ENCODE data around the gene IL17RB. TPM values are rescaled to one million over a fixed set of nuclear protein-coding genes. Genes with fewer than 3 reads are reported as not detected.

Gene IL17RB
- total RNA-seq, 4 donors from 2014 or later, result 1.5 to 1.7 TPM; not detected in 2

DNA sequence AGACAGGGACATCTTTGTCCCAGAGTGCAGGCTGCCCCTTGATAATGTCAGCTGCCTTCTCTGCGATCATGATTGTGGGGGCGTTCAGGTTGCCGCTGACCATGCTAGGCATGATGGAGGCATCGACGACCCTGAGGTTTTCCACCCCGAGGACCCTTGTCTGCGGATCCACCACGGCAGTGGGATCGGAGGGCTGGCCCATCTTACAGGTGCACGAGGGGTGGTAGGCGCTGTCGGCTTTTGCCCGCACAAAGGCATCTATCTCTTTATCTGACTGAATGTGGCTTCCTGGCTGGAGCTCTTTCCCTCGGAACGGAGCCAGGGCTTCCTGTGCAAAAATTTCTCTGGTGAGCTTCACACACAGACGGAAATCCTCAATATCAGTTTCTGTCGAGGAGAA lies 28.6 kb upstream of the IL17RB start:
- TF ChIP-seq, protein P1, sequence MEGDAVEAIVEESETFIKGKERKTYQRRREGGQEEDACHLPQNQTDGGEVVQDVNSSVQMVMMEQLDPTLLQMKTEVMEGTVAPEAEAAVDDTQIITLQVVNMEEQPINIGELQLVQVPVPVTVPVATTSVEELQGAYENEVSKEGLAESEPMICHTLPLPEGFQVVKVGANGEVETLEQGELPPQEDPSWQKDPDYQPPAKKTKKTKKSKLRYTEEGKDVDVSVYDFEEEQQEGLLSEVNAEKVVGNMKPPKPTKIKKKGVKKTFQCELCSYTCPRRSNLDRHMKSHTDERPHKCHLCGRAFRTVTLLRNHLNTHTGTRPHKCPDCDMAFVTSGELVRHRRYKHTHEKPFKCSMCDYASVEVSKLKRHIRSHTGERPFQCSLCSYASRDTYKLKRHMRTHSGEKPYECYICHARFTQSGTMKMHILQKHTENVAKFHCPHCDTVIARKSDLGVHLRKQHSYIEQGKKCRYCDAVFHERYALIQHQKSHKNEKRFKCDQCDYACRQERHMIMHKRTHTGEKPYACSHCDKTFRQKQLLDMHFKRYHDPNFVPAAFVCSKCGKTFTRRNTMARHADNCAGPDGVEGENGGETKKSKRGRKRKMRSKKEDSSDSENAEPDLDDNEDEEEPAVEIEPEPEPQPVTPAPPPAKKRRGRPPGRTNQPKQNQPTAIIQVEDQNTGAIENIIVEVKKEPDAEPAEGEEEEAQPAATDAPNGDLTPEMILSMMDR (IDR thresholded peaks at IDR 0.05), result no peak
- ATAC-seq (ENCODE audit: low FRiP score), result no peak
- DNase-seq (ENCODE audit: low spot score), result no peak

DNA sequence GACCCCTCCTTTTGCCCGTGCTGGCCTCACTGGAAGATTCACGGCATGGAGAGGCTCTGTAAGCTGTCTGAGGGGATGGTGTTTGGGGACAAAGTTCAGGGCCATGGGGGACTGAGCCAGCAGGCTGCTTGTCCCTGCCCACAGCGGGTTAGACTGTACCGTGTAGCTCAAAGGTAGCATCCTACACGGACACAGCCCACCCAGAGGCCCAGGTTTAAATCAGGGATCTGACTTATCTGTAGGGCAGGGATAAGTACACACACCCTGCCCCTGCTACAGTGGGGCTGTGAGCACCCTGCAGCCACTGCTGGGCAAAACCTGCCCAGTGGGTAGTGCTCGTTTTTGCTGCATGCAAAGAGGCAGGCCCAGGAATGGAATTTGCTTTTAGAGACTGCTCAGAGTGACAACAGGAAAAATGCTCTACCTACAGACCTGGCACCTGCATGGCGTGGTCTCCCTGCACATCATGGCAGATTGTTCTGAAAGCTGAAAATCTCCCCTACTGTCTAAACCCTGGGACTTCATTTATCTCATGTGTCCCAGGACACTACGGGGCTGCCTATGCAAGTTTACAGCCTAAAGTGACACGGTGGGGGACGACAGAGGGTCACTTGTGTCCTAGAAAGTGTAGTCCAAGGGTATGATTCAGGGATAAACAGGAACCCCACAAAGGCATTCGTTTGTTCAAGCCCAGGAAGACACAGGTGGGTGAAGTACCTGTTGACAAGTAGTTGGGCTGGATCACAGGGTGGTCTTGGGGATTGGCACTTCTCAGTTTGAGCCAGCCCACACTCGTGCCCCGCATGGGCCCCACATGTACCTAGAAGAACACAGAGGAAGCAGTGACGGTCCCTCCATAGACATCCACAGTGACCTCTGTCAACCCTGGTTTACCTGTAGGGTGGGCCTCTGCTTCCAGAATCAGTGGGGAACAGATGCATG lies 27.9 kb upstream of the IL17RB start:
- DNase-seq (ENCODE audit: low spot score) (no peak), ATAC-seq (ENCODE audit: low FRiP score) (no peak)
- TF ChIP-seq, protein P1 (IDR thresholded peaks at IDR 0.05), result no peak

DNA sequence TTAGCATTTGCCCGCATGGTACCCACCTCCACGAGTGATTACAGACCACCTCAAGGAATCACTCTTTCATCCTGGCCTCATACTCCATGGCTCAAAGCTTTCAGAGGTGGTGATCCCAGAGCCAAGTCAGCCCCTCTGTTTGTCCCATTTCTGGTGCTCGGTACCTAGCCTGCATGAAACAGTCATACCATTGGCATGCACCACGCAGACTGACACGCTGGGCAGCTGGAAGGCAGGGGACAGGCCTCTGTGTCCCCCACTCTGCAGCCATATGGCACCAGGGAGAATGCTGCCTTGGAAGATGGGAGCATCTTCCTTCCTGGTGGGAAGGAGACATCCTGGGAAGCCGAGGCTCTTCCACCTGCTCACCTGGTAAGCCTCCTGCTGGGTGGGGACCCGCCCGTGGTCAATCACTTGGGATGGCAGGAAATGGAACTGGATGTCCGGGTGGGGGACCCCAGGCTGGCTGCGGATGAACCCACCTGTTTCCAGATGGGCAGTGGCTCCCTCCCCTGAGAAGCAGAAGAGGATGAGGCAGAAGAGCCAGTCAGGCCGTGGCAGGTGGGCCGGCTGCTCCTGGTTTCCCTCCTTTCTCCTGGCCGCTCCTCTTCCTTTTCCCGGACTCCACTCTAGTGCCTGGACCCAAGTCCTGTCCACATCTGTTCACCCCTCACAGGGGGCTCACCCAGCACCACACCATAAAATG lies 27.1 kb upstream of the IL17RB start:
- ATAC-seq (ENCODE audit: low FRiP score) (no peak), DNase-seq (ENCODE audit: low spot score) (no peak)
- TF ChIP-seq, protein P1 (IDR thresholded peaks at IDR 0.05), result no peak

DNA sequence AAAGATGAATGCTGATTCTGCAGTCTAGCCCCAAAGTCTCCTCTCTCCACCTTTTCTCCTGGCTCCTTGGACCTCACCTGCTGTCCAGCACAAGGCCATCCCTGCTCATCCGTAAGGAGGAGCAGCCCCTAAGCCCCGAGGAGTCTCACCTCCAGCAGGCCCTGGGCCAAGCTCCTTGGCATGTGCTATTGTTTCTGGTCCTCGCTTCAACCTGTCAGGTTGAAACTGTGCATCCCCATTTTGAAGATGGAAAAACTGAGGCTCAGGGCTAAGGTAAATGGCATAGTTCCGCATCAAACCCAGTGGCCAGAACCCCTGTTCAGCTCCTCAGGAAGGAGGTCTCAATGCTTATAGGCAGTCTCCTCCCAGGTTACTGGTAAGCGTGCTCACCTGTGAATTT lies 26.3 kb upstream of the IL17RB start:
- TF ChIP-seq, protein P1 (IDR thresholded peaks at IDR 0.05), result no peak
- no peak for ATAC-seq (ENCODE audit: low FRiP score)

DNA sequence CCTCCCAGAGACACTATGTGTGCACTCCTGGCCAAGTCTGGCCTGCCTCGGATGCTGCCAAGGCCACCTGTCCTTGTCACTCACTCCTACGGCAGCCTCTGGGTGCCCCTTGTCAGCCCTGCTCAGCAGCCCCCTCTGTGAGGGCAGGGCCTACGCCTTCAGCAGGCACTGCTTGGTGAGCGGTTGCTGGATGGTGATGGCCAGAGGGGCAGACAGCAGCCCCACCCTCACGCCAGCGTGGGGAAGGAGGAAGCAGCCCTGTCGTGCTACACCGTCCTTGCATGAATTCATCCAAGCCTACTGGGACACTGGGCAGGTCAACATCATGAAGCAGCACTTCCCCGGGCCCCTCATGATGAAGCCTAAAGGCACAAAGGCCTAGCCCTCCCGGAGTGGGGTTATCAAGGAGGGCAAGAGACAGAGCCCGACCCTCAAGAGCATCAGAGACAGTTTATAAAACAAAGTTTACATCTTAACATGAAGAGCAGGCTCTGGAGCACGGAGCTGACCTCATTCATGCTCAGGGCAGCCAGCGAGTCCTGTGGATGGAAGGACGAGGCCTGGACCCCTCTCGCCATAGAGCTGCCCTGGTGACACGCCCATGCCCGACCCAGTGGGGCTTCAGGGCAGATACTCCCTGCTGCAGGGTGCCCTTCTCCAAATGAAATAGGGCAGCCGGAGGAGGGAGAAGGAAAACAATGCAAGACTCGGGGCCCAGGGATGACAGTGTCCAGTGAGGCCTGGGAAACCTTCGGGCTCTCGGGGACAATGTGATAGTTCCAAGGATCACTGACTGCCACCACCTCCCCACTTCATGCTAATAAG lies 25.4 kb upstream of the IL17RB start:
- TF ChIP-seq, protein P1 (IDR thresholded peaks at IDR 0.05), result no peak
- DNase-seq (ENCODE audit: low spot score) (no peak), ATAC-seq (ENCODE audit: low FRiP score) (no peak)

More for the DNA sequence above, 26.3 kb upstream of the IL17RB start:
- DNase-seq (ENCODE audit: low spot score), result no peak

DNA sequence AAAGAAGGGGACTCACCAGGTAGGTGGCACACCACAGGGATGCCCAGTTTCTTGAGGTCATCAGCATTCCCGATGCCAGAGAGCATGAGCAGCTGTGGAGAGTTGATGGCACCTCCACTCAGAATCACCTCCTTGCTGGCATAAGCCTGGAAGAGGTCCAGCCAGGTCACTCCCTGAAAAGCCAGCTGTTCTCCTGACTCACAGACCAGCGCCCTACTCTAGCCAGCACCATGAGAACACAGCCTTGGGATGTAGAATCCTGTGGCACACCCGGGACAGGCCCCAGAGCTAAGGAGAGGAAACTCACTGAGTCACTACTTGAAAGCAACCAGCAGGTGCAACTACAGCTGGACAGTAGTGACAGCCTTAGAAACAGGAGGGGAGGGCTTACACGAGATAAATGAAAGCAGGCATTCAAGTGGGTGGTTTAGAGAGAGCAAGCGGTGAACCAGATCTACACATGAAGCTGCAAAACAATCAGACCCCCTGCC lies 24.7 kb upstream of the IL17RB start:
- TF ChIP-seq, protein P1 (IDR thresholded peaks at IDR 0.05), result no peak
- DNase-seq (ENCODE audit: low spot score) (no peak), ATAC-seq (ENCODE audit: low FRiP score) (peak; percentile 33)
